Mucosa of descending colon (tissue), 3 donors: ENCODE results near the gene SLC39A13. TPM values are rescaled to one million over a fixed set of nuclear protein-coding genes. Genes with fewer than 3 reads are reported as not detected.
"Not testable (repeated sequence)": the region's sequence is repeated elsewhere in the genome, so short reads cannot be mapped to it uniquely, and the experiment has no call there.

Source experiments
- ATAC-seq: fragments of 200-7000 bp; cut with Tn5 transposase; one replicate; pipeline ENCODE4 v1.9.1; 2020; ENCODE audit warnings: mild to moderate bottlenecking, moderate library complexity
- DNase-seq, 3 donors: peaks; one replicate each; pipeline ENCODE4 v3.0.0-alpha.2; 2020
- H3K36me3 ChIP-seq: fragments of 200-600 bp; one replicate; pipeline ENCODE4 v1.8.0; 2021; ENCODE audit warnings: low read depth, mild to moderate bottlenecking
- H3K4me1 ChIP-seq: fragments of 200-600 bp; one replicate; pipeline ENCODE4 v1.8.0; 2021; ENCODE audit warnings: low read depth, mild to moderate bottlenecking
- H3K4me3 ChIP-seq: fragments of 200-600 bp; one replicate; pipeline ENCODE4 v1.8.0; 2021; ENCODE audit warnings: mild to moderate bottlenecking
- H3K9me3 ChIP-seq: fragments of 200-600 bp; one replicate; pipeline ENCODE4 v1.8.0; 2021; ENCODE audit warnings: mild to moderate bottlenecking
- intact Hi-C, 2 donors: fragments of 100-400 bp; cut with DNase I in 1 of 2; cut with micrococcal nuclease in 1 of 2; formaldehyde crosslinking; loops; one replicate each; pipeline versions ENCODE4 v1.11.0 to v1.11.1; 2022; cut with DNase I, micrococcal nuclease
- microRNA-seq: library from miRNA; unstranded; fragments of <30 nt; microRNA quantifications from one replicate; pipeline ENCODE4, GENCODE V29; 2019
- total RNA-seq, 3 donors: library from RNA; stranded (reverse); fragmentation: NEBNext Ultra II Directional in 2 of 3; extraction: Animal tissue kit (Norgen Biotek cat#: 25700) in 2 of 3; gene quantifications; one replicate each; pipeline versions ENCODE4 v1.2.1 to v1.2.4, GENCODE V29; 2021 to 2023
- TF ChIP-seq, protein P1 (sequence below): fragments of 200-600 bp; IDR thresholded peaks from one replicate; pipeline ENCODE4 v1.8.0; 2022; ENCODE audit warnings: antibody characterized with exemption, mild to moderate bottlenecking
- donor health status: DM: no; HTN: no; CAD: no; lungs with moderate emphysema.
- donor health status: DM: no; HTN: no; CAD: no.
- donor health status: DM: no; HTN: yes; CAD: no.

The SLC39A13 gene
- total RNA-seq, 3 donors from 2014 or later = 14.4 to 30.9 (median 21.4) TPM

DNA sequence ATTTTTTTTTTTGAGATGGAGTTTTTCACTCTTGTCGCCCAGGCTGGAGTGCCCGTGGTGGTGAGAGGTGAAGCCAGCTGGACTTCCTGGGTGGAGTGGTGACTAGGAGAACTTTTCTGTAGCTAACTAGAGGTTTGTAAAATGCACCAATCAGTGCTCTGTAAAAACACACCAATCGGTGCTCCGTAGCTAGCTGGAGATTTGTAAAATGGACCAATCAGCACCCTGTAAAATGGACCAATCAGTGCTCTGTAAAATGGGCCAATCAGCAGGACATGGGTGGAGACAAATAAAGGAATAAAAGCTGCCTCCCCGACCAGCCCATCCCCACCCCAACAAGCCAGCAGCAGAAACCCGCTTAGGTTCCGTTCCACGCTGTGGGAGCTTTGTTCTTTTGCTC, 45.0 kb downstream of the SLC39A13 start:
- TF ChIP-seq, protein P1, sequence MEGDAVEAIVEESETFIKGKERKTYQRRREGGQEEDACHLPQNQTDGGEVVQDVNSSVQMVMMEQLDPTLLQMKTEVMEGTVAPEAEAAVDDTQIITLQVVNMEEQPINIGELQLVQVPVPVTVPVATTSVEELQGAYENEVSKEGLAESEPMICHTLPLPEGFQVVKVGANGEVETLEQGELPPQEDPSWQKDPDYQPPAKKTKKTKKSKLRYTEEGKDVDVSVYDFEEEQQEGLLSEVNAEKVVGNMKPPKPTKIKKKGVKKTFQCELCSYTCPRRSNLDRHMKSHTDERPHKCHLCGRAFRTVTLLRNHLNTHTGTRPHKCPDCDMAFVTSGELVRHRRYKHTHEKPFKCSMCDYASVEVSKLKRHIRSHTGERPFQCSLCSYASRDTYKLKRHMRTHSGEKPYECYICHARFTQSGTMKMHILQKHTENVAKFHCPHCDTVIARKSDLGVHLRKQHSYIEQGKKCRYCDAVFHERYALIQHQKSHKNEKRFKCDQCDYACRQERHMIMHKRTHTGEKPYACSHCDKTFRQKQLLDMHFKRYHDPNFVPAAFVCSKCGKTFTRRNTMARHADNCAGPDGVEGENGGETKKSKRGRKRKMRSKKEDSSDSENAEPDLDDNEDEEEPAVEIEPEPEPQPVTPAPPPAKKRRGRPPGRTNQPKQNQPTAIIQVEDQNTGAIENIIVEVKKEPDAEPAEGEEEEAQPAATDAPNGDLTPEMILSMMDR = no peak
- H3K36me3 ChIP-seq = no peaks in the 10 kb centered on the region
- no peaks in the 10 kb centered on the region for H3K9me3 ChIP-seq
- H3K4me3 ChIP-seq = no peak overlapping the region
- ATAC-seq (no peak), DNase-seq (no peak)
- H3K4me1 ChIP-seq = no peaks in the 10 kb centered on the region
- intact Hi-C loops = loop anchor here in 1 of 2 donors (10.0 kb wide), 1 partner anchor 79 kb away; the partner anchor contains the start of gene SPI1

DNA sequence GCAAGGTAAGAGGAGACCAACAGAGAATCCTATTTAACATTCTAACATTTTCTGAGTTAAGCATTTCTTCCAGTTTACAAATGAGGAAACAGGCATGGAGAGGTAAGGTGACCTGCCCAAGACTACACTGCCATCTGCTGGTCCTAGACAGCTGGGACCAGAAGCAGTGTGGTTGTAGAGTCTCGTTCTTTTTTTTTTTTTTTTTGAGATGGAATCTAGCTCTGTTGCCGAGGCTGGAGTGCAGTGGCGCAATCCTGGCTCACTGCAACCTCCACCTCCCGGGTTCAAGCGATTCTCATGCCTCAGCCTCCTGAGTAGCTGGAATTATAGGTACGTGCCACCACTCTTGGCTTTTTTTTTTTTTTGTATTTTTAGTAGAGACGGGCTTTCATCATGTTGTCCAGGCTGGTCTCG, 45.9 kb downstream of the SLC39A13 start:
- TF ChIP-seq, protein P1 = peak; percentile 59
- intact Hi-C loops = loop anchor here in 1 of 2 donors (10.0 kb wide), 1 partner anchor 79 kb away; the partner anchor contains the start of gene SPI1
- not testable (repeated sequence) for H3K9me3 ChIP-seq, H3K36me3 ChIP-seq, H3K4me1 ChIP-seq, H3K4me3 ChIP-seq
- ATAC-seq = peak; percentile 93
- peak; percentile 55 to 89 (median 68) for DNase-seq

DNA sequence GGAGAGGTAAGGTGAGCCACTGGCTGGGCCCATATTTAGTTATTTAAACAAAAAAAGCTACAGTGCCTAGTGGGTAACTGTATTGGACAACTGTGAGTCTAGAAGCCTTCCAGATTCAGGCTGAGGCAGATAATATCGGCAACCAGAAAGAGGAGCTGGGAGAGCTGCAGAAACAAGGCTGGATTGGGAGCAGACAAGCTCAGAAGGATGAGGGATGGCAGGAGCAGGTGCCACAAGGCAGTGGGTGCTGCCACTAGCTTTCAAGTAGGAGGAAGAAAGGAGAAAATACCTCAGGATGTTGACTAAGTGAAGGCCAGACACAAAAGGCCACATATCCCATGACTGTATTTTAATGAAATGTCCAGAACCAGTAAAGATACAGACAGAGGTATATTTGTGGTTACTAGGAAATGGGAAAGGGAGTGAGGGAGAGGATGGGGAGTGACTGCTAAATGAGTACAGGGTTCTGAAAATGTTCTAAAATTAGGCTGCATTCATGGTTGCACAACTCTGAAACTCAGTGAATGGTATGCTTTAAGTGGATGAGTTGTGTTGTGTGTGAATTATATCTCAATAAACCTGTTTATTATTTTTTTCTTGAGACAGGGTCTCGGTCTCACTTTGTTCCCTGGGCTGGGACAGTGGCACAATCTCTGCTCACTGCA, 52.3 kb downstream of the SLC39A13 start:
- Histone ChIP-seq H3K36me3 (no peaks in the 10 kb centered on the region), H3K4me1 (no peaks in the 10 kb centered on the region), H3K4me3 (no peak overlapping the region), H3K9me3 (no peaks in the 10 kb centered on the region)
- TF ChIP-seq, protein P1 = no peak
- ATAC-seq (no peak), DNase-seq (no peak)
- intact Hi-C loops = no loop called here

DNA sequence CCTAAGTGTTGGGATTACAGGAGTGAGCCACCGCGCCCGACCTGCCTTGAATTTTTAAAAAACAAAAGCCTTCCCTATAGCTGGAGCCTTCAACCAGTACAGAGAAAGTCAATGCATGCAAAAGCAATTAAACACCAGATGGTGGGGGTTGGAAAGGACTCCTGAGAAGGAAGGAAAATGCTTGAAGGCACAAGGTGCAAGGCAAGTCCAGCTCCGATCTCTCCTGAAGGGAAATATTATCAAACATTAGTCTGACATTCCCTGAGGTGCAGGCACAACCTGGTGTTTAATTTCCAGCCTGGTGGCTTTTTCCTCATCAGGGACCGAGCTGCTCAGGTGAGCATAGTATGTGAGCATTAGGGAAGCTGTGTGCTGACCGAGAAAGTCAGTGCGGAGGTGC, 53.5 kb downstream of the SLC39A13 start:
- DNase-seq (no peak), ATAC-seq (no peak)
- Histone ChIP-seq H3K9me3 (no peaks in the 10 kb centered on the region), H3K4me1 (no peaks in the 10 kb centered on the region), H3K4me3 (no peak overlapping the region), H3K36me3 (no peaks in the 10 kb centered on the region)
- TF ChIP-seq, protein P1 = no peak
- intact Hi-C loops = no loop called here

DNA sequence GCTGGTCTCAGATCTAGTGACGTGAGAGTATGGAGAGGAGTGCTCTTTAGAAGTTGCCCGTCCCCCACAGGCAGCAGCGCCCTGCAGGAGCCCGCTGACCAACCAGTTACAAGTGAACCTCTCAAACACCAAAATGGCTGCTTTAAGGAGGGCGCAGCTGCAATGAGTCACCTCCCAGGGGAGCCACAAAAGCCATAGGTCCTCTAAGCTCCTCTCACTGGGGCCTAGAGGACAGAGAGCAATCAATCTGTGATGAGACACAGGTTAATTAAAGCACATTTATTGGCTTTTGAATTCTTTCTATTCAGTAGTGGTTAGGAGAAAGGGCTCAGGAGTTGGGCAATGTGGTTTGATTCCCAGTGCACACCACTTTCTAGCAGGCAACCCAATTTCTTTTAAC, 56.1 kb downstream of the SLC39A13 start:
- intact Hi-C loops = no loop called here
- Histone ChIP-seq H3K4me1 (peaks cover 15% of the 10 kb centered on the region), H3K36me3 (no peaks in the 10 kb centered on the region), H3K9me3 (no peaks in the 10 kb centered on the region), H3K4me3 (no peak overlapping the region)
- DNase-seq (no peak), ATAC-seq (no peak)
- TF ChIP-seq, protein P1 = no peak

Small RNA genes lying within 50 kb of the gene (microRNA-seq; reads per million reads assigned to microRNA genes)
- not detected for gene MIR4487

Other genes starting within 250 kb of the SLC39A13 start
- gene ARFGAP2, start 231.7 kb upstream of the SLC39A13 start, total RNA-seq = 100 to 1,000 TPM in 2 of 3 donors, 10 to 100 TPM in 1; 83.7 to 107 (median 106) TPM
- 10 to 100 TPM in 1 of 3 donors, 1 to 10 TPM in 2; 2.2 to 63.5 (median 5.1) TPM for gene PACSIN3, start 222.2 kb upstream of the SLC39A13 start, total RNA-seq
- gene DDB2, start 193.6 kb upstream of the SLC39A13 start, total RNA-seq = 10 to 100 TPM; 29.8 to 41.2 (median 37.2) TPM
- 10 to 100 TPM; 42.6 to 53.8 (median 51.1) TPM for gene ACP2, start 159.8 kb upstream of the SLC39A13 start, total RNA-seq
- 10 to 100 TPM; 49.1 to 73.5 (median 50.6) TPM for gene NR1H3, start 150.6 kb upstream of the SLC39A13 start, total RNA-seq
- 10 to 100 TPM; 45.0 to 69.6 (median 67.3) TPM for gene MADD, start 138.5 kb upstream of the SLC39A13 start, total RNA-seq
- 1 to 10 TPM in 1 of 3 donors, under 1 TPM in 2; 0.06 to 1.1 (median 0.09) TPM for gene MYBPC3, start 55.9 kb upstream of the SLC39A13 start, total RNA-seq
- gene SPI1, start 30.0 kb upstream of the SLC39A13 start, total RNA-seq = 10 to 100 TPM in 2 of 3 donors, 1 to 10 TPM in 1; 4.9 to 21.0 (median 20.6) TPM
- 100 to 1,000 TPM in 1 of 3 donors, 10 to 100 TPM in 2; 70.7 to 115 (median 91.0) TPM for gene PSMC3, start 17.8 kb downstream of the SLC39A13 start, total RNA-seq
- under 1 TPM; 0.41 to 0.96 (median 0.95) TPM for gene RAPSN, start 40.5 kb downstream of the SLC39A13 start, total RNA-seq
- gene CELF1, start 144.5 kb downstream of the SLC39A13 start, total RNA-seq = 100 to 1,000 TPM in 1 of 3 donors, 10 to 100 TPM in 2; 83.7 to 132 (median 94.1) TPM
- gene PTPMT1, start 157.0 kb downstream of the SLC39A13 start, total RNA-seq = 10 to 100 TPM; 20.8 to 36.1 (median 27.1) TPM
- gene KBTBD4, start 170.4 kb downstream of the SLC39A13 start, total RNA-seq = 10 to 100 TPM; 14.1 to 18.2 (median 16.0) TPM
- gene NDUFS3, start 170.5 kb downstream of the SLC39A13 start, total RNA-seq = 100 to 1,000 TPM; 150 to 205 (median 197) TPM
- gene FAM180B, start 178.1 kb downstream of the SLC39A13 start, total RNA-seq = under 1 TPM in 2 of 3 donors, not detected in 1; 0.36 to 0.51 TPM
- 1 to 10 TPM in 1 of 3 donors, under 1 TPM in 2; 0.17 to 3.5 (median 0.34) TPM for gene C1QTNF4, start 185.8 kb downstream of the SLC39A13 start, total RNA-seq
- gene MTCH2, start 234.0 kb downstream of the SLC39A13 start, total RNA-seq = 100 to 1,000 TPM in 2 of 3 donors, 10 to 100 TPM in 1; 89.7 to 137 (median 126) TPM